ENCODE data around the gene ADSS2. TPM values are rescaled to one million over a fixed set of nuclear protein-coding genes. Genes with fewer than 3 reads are reported as not detected.

Gene ADSS2
- total and polyA plus RNA-seq, 11 donors, result 3.5 to 14.0 (median 6.7) TPM

DNA sequence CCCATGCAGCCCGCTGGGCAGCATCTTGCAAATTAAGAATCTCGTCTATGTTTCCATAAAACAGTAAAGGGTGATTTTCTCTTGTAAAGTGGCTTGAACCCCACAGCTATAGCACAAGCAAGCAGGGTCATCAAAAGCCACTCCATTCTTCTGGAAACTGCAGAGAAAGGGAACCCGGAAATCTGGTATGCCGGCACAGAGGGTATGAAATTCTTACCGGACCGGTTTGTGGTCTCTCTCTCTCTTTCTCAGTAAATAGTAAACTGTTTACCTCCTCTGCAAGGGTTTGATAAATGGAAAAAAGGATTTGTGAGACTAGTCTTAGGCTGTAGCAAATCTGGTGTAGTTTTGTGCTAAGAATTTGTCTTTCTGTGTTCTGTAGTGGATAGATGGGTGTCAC lies 2.7 kb upstream of the ADSS2 start:
- ATAC-seq, result no peak
- TF ChIP-seq POLR2A (IDR thresholded peaks at IDR 0.05), result no peak
- TF ChIP-seq, protein P1, sequence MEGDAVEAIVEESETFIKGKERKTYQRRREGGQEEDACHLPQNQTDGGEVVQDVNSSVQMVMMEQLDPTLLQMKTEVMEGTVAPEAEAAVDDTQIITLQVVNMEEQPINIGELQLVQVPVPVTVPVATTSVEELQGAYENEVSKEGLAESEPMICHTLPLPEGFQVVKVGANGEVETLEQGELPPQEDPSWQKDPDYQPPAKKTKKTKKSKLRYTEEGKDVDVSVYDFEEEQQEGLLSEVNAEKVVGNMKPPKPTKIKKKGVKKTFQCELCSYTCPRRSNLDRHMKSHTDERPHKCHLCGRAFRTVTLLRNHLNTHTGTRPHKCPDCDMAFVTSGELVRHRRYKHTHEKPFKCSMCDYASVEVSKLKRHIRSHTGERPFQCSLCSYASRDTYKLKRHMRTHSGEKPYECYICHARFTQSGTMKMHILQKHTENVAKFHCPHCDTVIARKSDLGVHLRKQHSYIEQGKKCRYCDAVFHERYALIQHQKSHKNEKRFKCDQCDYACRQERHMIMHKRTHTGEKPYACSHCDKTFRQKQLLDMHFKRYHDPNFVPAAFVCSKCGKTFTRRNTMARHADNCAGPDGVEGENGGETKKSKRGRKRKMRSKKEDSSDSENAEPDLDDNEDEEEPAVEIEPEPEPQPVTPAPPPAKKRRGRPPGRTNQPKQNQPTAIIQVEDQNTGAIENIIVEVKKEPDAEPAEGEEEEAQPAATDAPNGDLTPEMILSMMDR (IDR thresholded peaks at IDR 0.05), result no peak
- intact Hi-C loops (cut with DNase I), result loop anchor here in 7 of 10 donors (5.0 to 10.0 kb wide), 8 partner anchors 198 to 1200 kb away; partner anchors contain the start of genes DESI2 (in 5 of the 7), CEP170 (in 2 of the 7), HNRNPU (in 2 of the 7) and SDCCAG8 (in 2 of the 7)

DNA sequence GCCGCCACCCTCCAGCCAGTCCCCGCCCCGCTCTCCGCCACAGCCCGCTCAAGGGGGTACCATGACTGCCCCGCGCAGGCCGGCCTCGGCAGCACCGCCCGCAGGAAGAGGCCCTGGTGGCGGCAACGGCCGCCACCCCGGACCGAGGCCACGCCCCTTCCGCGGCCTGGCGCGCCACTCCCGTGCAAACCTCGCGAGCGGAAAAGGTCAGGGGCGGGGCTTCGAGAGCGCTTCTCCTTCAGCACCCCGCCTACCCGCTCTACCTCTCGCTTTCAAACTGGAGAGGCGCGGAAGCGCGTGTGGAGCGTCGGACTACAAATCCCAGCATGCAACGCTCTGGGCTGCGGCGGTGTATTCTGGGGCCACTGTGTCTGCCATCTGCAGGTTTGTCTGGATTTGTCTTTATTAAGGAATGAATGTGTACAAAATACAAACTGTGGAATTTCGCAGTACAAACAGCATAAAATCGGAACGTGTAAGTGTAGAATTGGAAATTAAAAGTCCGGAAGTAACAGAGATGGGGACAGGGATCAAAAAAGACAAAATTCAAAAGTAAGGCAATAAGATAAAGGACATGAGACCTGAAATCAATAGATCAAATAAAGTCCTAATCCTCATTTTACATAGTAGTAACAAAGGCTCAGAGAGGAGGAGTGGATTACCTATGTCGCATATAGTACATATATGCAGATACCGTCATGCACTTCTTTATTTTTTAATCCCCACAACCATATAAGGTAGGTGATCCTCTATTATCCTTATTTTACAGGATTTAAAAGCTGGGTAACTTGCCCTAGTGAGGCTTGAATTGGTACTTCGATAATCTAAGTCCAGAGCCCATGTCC lies 464 bp upstream of the ADSS2 start:
- ATAC-seq, result peak; percentile 97 to 99 (median 98)

More for the DNA sequence above, 2.7 kb upstream of the ADSS2 start:
- H3K4me3 ChIP-seq, result no peak overlapping the region
- H3K9me3 ChIP-seq, result no peaks in the 10 kb centered on the region
- peaks cover 0 to 3% (median 0%) of the 10 kb centered on the region in 9 donors for H3K36me3 ChIP-seq
- WGBS, 4 donors, result 68 to 79% (median 77%) methylated on average over 6 of the region's 6 CpGs
- H3K27me3 ChIP-seq, result no peaks in the 10 kb centered on the region
- peaks cover 0 to 19% (median 12%) of the 10 kb centered on the region in 12 donors for H3K4me1 ChIP-seq
- no peak for DNase-seq
- H3K27ac ChIP-seq, result no peak overlapping the region

DNA sequence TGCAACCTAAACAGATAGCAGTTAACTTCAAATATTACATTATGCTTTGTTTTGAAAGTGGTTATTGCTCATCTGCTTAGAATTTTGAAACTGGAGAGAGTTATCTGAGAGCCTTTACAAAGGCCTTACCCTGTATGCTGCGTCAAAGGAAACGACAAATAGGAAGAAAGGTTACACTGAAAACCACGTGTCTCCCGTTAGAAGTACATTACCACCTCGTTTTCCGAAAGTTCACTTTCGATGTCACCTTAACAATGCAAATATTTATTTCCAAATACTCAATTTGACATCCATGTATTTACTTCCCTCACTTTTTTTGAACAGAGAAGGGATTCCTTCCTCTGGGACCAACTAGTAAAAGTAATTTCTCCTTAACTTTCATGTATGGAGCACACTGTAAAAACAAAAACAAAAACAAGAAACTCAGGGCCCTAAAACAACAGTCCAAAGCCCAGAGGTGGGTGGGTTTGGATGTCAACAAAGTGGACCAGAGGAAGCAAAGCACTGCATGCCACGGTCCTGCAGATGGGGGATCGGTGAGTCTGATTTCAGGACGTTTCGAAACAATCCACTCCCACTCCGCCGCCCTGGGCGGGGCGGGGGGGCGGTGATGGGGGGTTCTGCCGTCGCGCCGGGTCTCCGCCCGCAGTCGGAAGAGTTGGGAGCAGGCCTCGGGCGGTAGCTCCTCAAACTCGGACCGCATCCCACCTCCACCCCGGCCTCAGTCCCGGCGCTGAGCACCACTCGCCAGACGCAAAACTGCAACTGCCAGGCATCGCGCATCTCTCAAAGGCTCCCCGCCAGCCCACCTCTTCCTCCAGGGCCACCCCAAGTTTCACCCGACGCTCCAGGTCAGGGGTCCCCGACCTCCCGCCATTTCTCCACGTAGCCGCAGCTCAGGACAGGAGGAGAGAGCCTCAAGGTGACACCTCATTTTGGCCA lies 841 bp downstream of the ADSS2 start:
- WGBS, 4 donors, result 0 to 1% (median 1%) methylated on average over 33 to 41 of the region's 41 CpGs
- TF ChIP-seq, protein P1 (IDR thresholded peaks at IDR 0.05), result no peak
- TF ChIP-seq POLR2A (IDR thresholded peaks at IDR 0.05), result no peak
- DNase-seq (peak; percentile 56 to 79 (median 61)), ATAC-seq (peak; percentile 3 to 31 (median 10))
- Histone ChIP-seq H3K27me3 (no peaks in the 10 kb centered on the region), H3K27ac (peak overlapping the region; percentile 63 to 97 (median 94)), H3K36me3 (peaks cover 0 to 9% (median 0%) of the 10 kb centered on the region in 9 donors), H3K4me1 (peaks cover 0 to 52% (median 14%) of the 10 kb centered on the region in 12 donors), H3K9me3 (no peaks in the 10 kb centered on the region), H3K4me3 (peak overlapping the region; percentile 72 to 96 (median 92))
- intact Hi-C loops (cut with DNase I), result loop anchor here in 7 of 10 donors (2.0 to 10.0 kb wide), 9 partner anchors 201 to 1196 kb away; partner anchors contain the start of genes DESI2 (in 6 of the 7), CEP170 (in 2 of the 7), HNRNPU (in 2 of the 7) and SDCCAG8 (in 2 of the 7)

More for the DNA sequence above, 464 bp upstream of the ADSS2 start:
- peak overlapping the region; percentile 63 to 97 (median 94) for H3K27ac ChIP-seq
- H3K36me3 ChIP-seq, result peaks cover 0 to 9% (median 0%) of the 10 kb centered on the region in 9 donors
- intact Hi-C loops (cut with DNase I), result loop anchor here in 7 of 10 donors (1.0 to 10.0 kb wide), 10 partner anchors 9 to 1197 kb away; partner anchors contain the start of genes DESI2 (in 6 of the 7), CEP170 (in 2 of the 7), HNRNPU (in 2 of the 7) and SDCCAG8 (in 2 of the 7)
- TF ChIP-seq, protein P1 (IDR thresholded peaks at IDR 0.05), result peak in 9 of 12 donors; percentile 29 to 62 (median 44)
- no peak for TF ChIP-seq POLR2A (IDR thresholded peaks at IDR 0.05)
- WGBS, 4 donors, result 5 to 13% (median 7%) methylated on average over 22 to 47 of the region's 47 CpGs
- H3K4me1 ChIP-seq, result peaks cover 0 to 42% (median 12%) of the 10 kb centered on the region in 12 donors
- no peaks in the 10 kb centered on the region for H3K9me3 ChIP-seq
- peak overlapping the region; percentile 72 to 96 (median 92) for H3K4me3 ChIP-seq
- peak; percentile 99 to 100 (median 100) for DNase-seq
- no peaks in the 10 kb centered on the region for H3K27me3 ChIP-seq

All from heart left ventricle (tissue), 16 donors.